SW 1271 (cell line): Measurements from ENCODE around the gene TEC.
"Not testable (repeated sequence)": the region's sequence is repeated elsewhere in the genome, so short reads cannot be mapped to it uniquely, and the experiment has no call there.

Experiments used
- DNase-seq, 2 experiments: peaks; one replicate each; lab custom pipeline; 2025; lab: John Stamatoyannopoulos, UW

The TEC gene

DNA sequence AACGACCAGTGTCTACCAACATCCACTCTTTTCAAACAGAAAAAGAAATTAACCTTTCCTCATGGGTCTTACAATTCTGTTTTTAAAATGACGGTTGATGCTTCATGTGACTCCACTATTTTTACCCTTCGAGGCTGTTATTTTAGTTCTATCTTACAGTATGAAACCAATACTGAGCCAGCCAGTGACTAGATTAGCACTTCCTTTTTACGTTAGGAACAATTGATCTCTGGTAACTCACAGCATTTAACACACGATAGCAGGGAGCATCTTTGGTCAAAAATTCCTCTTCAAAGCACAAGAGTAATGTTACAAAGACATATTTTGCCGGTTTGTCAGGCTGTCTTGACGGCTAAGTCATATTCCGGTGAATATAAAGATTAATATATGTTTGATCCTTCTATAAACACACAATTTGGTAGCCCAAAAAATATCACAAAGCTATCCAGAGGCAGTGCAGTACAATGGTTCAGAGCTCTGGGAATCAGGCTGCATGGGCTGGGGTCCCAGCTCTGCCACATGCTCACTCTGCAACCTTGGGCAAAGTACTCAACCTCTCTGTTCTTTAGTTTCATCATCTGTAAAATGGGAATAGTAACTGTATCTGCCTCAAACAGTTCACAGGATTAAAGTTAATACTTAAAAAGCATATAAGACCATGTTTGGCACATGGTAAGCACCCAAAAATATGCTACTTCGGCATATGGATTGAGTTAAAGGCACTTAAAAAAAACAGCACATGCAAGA lies 72.7 kb downstream of the TEC start:
- no peak for DNase-seq

GRCh38 chr4:48195853-48196252 lies 73.8 kb downstream of the TEC start:
- no peak for DNase-seq

DNA sequence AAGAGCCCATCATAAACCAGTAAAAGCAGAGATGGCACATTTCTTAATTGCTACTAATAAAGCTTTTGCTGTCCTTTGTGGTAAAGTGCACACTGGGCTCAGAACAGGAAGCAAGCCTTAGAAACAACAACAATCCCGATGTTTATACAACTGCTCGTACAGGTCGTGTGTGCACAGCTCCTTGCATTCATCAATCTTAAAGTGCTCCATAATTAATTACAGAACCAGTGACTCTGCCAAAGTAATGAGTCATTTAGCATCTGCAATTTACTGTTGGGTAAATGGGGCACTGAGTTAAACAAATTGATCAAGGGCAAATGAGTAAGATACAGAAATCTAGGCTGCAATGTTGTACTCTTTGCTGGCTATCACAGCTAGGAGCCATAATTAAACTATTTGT lies 74.3 kb downstream of the TEC start:
- DNase-seq: no peak

- no peak for DNase-seq
Measured at GRCh38 chr4:48194971-48195370, 74.7 kb downstream of the TEC start.

DNA sequence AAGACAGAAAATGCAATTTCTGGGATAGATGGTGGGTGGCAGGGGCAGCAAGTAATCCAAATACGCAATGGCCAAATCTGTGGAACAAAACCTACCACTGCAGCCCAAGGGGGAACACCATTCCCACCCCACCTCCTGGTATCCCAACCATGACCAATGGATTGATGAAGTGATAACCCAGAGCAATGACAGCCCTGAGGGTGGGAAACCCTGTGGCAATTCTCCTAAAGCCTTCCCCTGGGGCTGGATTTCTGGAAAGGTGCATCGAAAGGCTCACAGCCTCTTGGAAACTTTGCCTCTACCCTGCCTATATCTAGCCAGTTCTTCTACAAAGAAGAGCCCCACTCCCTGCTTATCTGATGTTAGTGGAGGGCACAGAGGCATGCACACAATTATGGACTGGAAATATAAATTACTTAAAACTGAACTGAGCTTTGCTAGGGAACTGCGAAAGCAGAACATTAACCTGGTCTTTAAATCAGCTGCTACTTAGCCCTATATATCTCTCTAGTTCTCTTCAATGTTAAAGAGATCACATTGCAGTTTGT lies 75.6 kb downstream of the TEC start:
- DNase-seq: no peak

GRCh38 chr4:48193096-48193836 lies 76.4 kb downstream of the TEC start:
- no peak for DNase-seq

DNA sequence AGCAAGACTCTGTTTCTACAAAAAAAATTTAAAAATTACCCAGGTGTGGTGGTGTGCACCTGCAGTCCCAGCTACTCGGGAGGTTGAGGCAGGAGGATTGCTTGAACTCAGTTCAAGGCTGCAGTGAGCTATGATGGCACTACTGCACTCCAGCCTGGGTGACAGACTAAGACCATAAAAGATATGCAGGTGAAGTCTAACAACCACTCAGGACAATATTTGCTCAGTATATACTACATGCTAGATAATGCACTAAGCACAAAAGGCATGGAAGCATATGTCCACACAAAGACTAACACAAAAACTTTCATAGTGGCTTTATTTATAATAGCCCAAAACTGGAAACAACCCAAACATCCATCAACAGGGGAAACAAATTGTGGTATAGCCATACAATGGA lies 77.9 kb downstream of the TEC start:
- no peak for DNase-seq

- no peak for DNase-seq
Measured at GRCh38 chr4:48190839-48191238, 78.8 kb downstream of the TEC start.

GRCh38 chr4:48189731-48190130 lies 79.9 kb downstream of the TEC start:
- DNase-seq: no peak

GRCh38 chr4:48188390-48188789 lies 81.2 kb downstream of the TEC start:
- DNase-seq: no peak

GRCh38 chr4:48187813-48188212 lies 81.8 kb downstream of the TEC start:
- no peak for DNase-seq

- DNase-seq: not testable (repeated sequence)
Measured at GRCh38 chr4:48187066-48187465, 82.6 kb downstream of the TEC start.

DNA sequence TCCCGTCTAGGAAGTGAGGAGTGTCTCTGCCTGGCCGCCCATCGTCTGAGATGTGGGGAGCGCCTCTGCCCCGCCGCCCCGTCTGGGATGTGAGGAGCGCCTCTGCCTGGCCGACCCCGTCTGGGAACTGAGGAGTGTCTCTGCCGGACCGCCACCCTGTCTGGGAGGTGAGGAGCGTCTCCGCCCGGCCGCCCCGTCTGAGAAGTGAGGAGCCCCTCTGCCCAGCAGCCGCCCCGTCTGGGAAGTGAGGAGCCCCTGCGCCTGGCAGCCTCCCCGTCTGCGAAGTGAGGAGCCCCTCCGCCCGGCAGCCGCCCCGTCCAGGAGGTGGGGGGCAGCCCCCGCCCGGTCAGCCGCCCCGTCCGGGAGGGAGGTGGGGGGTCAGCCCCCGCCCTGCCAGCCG lies 83.2 kb downstream of the TEC start:
- not testable (repeated sequence) for DNase-seq

DNA sequence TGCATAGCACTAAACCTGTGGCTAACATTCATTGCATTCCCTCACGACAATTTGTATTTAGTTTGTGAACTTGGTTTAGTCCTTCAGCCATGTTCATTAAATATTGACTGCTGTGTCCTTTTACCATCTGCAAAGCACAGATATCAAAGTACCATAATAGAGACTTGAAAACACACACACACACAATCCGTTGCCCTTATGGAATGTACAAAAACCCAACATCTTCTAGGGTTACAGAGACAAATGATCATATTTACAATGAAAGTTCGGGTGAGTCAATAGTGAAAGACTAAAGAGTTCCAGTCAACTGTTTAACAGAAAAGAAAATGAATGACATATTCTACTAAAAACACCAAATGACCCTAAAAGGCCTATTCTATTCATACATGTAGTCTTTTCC lies 84.8 kb downstream of the TEC start:
- no peak for DNase-seq

DNA sequence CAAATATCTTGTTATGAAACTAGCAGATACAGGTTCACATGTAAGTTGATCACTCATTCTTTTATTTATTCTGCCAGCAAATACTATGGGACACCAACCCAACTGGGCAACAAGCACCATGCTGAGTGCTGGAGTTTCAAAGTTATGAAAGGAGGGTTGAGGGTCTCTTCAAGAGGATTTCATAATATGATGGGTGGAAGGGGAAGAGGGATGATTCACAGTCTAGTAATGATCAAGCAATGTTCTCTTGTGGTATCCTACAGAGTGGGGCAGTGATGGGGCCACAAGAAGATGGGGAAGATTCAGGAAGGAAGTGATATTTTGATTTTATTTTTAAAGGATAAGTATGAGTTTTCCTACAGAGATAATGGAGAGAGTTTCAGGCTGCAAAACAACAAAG lies 89.4 kb downstream of the TEC start:
- no peak for DNase-seq

- DNase-seq: no peak
Measured at GRCh38 chr4:48178931-48179330, 90.7 kb downstream of the TEC start.

DNA sequence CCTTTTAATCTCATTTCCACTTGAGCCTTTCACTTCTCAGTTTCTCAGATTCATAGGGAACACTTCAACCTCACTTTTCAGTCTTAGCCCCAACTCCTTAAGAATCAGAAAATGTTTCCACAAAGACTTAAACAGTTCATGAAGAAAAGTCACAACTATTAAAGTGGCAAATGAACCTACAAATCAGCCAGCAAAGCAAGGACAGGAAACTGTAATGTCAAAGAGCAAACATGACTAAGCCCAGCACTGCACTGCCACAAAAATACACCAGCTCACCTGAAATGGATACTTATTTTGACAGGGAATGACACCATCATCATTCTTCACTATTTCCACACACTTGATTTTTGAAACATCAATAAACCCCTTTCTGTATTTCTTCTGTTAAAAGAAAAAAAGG lies 93.8 kb downstream of the TEC start:
- DNase-seq: no peak

DNA sequence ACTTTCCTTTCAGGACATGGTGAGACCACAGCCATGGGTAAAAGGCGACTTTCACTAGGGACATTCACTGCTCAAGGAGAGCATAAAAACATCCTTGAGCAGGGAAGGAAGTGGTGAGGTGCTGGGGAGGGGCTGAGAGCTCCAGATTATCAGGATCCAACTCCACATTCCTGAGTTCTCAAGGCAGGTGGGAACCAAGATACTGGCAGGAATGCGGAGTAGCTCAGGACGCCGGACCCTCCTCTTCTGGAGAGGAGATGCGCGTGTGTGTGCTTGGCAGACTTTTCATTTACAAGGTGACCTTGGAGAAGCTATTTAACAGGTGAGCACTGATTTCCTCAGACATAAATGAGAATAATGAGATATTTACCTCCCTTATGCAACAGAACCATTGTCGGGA lies 94.3 kb downstream of the TEC start:
- no peak for DNase-seq

DNA sequence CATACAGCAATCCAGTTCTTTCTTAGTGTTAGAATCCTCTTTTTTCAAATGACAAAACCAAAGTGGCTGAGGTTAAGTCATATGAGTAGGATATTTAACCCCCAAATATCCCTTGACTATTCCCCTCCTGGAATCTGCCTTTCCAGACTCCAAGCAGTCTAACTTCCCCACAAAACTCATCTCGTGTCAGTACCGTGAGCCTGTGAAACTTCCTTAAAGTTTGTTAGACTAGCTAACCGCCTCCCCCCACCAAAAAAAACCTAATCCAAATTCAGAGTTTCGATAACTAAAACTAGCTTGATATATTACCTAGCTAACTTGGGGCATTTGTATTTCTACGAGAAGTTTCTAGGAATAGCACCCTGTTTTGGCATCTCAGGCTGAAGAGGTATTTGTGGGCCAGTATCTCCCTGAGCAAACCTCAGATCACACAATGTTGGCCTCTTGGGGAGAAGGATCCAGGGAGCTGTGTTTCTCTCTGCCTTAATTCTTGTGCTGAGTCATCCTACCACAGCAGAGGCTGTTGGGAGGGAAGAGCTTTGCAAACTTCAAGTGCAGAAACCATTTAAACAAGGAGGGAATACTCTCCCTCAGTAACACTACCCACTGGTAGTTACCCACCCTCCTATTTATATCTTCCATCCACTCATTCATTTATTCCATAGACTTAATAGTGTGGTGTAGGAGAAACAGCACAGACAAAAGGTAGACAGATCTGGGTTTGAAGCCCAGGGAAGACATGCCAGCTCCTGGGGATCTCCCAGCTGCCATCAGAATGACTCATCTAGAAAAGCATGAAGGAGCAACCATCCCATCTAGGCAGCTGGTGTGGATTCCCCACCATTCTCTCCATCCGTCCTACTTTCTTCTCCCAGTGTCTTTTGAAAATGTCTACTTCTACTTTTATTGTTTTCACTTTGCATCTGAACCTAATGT lies 96.3 kb downstream of the TEC start:
- DNase-seq: peak in 1 of 2 experiments; percentile 42

DNA sequence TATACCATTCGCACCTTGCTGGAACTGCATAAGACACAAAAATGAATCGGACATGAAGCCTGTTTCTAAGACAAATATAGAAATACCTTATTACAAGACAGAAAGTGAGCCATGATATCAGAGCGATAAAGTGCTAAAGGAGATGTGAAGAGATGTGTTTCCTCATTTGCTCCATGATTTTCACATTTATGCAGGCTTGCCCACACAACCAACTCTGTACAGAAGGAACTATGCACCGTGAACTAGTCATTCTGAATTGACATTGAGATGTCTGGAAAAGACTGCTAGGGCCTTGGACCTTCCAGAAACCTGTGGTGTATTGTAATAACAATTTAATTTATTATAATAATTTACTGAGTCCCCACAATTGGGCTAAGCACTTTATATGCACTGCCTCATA lies 97.0 kb downstream of the TEC start:
- DNase-seq: no peak

DNA sequence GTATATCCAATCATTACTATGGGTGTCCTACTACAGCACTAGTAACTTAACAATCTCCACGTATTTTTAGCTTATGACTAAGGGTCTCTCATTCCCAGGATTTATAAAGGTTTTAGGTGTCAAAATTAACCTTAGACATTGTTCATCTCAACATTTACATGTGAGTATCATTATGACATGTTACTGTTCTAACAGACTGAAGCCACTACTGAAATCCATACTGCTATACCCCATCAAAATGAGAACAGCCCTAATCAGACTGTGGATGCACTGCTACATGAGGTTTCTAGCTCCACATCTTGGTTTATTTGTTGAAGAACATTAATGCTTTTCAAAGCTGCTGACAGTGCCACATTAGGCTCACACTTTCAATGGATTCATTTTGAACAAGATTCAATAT lies 100.0 kb downstream of the TEC start:
- no peak for DNase-seq

DNA sequence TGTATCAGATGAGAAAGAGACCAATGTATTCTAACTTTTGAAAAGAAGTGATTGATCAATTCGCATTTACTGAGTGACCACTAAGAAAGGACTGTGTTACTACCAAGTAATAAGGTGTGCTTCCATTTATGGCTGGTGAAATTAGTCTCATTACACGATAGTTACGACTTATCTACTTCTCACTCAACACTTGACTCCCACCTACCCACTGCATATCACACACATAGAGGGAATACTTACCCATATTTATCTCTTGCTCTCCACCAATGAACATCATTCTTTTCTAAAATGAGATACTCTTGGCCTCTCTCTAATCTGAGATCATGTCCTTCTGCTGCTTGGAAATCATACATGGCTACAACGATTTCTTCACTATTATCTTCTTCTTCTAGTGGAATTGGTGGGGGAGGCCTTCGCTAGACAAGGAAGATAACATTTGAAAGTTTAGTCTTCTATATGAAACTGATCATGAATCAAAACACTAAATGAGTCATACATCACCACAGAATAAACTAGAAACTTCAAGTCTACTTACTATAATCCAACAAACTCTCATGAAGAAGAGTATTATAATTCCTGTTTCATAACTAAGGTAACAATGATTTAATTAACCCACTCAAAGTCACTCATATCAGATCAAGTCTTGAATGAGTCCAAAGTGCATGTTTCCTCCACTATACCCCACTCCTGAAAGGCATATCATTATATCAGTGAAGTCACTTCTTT lies 101.9 kb downstream of the TEC start:
- no peak for DNase-seq
